Measurements from ENCODE around the gene SLC25A24.
"Not testable (repeated sequence)": the region's sequence is repeated elsewhere in the genome, so short reads cannot be mapped to it uniquely, and the experiment has no call there.

The SLC25A24 gene

DNA sequence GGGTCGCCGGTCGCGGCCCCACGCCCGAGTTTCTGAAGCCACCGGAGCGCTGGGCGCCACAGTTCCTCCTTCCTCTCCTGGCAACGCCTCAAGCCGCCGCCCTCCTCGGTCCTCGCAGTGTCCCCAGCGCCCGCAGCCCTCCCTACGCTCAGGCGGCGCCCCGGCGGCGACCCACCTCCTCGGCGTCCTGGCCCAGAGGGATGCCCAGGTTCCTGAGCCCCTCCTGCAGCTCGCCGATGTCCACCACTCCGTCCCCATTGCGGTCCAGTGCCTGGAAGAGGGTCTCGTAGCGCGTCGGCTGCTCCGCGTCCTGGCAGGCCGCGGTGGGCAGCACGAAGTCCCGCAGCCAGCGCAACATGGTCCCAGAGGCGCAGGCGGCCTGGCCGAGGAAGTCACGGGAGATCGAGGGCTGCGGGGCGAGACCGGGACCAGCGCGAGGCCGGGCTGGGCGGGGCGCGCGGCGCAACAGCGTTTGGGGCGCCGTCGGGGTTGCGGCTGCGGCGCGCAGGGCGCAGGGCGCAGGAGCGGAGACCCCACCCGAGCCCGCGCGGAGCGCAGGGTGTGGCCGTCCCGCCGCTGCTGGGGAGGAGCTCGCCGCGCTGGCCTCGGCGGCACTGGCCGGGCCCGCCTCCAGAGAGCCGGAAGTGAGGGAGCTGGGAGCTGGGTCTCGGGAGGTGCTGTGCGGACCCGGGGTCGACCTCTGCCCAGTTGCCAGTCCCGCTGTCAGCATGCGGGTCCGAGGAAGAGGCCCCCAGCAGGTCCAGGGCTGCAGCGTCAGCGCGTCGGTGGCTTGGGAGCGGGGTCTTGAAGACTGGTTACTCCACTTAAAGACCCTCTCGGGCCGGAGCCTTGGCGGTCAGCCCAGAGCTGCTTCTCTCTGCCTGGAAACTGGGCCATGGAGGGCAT lies at the start of gene SLC25A24:
Gene SLC25A24 (minus strand): TSS at position 563 of the 906 bp plus-strand sequence. CDS start 205 bp downstream, at position 358.
- peaks cover 2% of the 10 kb centered on the region for H3K4me1 ChIP-seq
- peak within 1 kb of the TSS; percentile 89 for H2AFZ ChIP-seq
- H3K9ac ChIP-seq: peak within 1 kb of the TSS; percentile 37
- H3K4me2 ChIP-seq (ENCODE audit: low read length): peak within 1 kb of the TSS; percentile 91
- TF ChIP-seq, protein P1, sequence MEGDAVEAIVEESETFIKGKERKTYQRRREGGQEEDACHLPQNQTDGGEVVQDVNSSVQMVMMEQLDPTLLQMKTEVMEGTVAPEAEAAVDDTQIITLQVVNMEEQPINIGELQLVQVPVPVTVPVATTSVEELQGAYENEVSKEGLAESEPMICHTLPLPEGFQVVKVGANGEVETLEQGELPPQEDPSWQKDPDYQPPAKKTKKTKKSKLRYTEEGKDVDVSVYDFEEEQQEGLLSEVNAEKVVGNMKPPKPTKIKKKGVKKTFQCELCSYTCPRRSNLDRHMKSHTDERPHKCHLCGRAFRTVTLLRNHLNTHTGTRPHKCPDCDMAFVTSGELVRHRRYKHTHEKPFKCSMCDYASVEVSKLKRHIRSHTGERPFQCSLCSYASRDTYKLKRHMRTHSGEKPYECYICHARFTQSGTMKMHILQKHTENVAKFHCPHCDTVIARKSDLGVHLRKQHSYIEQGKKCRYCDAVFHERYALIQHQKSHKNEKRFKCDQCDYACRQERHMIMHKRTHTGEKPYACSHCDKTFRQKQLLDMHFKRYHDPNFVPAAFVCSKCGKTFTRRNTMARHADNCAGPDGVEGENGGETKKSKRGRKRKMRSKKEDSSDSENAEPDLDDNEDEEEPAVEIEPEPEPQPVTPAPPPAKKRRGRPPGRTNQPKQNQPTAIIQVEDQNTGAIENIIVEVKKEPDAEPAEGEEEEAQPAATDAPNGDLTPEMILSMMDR (IDR thresholded peaks at IDR 0.05): no peak
- peak within 1 kb of the TSS; percentile 89 for H3K4me3 ChIP-seq (ENCODE audit: low read depth, low read length)
- H3K9me3 ChIP-seq (ENCODE audit: control insufficient read depth, low read length): no peaks in the 10 kb centered on the region
- no peaks in the 10 kb centered on the region for H3K79me2 ChIP-seq
- no peaks in the 10 kb centered on the region for H3K27me3 ChIP-seq (ENCODE audit: control insufficient read depth, insufficient read depth, low read length)
- H3K36me3 ChIP-seq (ENCODE audit: control insufficient read depth, insufficient read depth, low read length): no peaks in the 10 kb centered on the region
- H3K27ac ChIP-seq: peak within 1 kb of the TSS; percentile 89

DNA sequence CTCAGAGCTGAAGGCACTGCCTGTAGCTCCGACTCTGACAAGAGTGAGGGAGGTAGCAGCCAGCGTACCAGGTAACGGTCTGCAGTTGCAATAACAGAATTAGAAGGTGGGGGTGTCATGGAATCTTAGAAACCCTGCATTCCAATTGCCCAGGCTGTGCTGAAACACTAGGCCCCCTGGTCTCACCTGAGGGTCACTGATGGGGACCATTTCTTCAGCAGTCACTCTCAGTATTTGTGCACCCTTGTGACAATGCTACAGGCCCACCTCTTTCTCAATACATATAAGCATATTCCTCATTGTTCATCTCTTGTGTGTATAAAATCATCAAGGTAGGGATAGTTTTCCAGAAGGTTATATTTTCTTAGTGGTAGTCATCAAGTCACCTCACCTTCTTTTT lies 43.8 kb upstream of the SLC25A24 start, which contains the start of gene NBPF4:
Gene NBPF4 (minus strand): TSS at position 101 of the 400 bp plus-strand sequence. CDS start 315 bp downstream, outside the sequence.
- H3K79me2 ChIP-seq; H3K4me1 ChIP-seq; H3K36me3 ChIP-seq (ENCODE audit: control insufficient read depth, insufficient read depth, low read length); H3K27me3 ChIP-seq (ENCODE audit: control insufficient read depth, insufficient read depth, low read length); H3K9ac ChIP-seq; H2AFZ ChIP-seq; H3K4me2 ChIP-seq (ENCODE audit: low read length); H3K4me3 ChIP-seq (ENCODE audit: low read depth, low read length); H3K27ac ChIP-seq; H3K9me3 ChIP-seq (ENCODE audit: control insufficient read depth, low read length): not testable (repeated sequence)

DNA sequence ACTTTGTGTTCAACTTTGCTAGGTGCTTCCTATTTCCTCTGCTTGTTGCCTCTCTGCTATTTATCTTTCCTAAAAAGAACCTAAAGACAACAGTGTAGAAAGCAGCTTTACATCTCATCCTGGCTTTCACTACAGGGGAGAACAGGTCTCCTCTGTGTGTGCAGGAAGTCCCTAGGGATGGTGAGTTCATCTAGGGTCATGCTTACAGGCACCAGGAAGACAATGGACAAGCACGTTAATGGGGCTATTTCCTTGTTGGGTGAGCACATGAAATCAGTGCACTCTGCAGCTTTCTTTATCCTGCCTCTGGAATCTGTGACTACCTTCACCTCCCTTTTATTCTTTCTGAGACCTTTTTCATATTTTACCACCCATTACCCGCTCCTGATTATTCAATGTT lies 39.3 kb upstream of the SLC25A24 start:
- H3K4me1 ChIP-seq: not testable (repeated sequence)

DNA sequence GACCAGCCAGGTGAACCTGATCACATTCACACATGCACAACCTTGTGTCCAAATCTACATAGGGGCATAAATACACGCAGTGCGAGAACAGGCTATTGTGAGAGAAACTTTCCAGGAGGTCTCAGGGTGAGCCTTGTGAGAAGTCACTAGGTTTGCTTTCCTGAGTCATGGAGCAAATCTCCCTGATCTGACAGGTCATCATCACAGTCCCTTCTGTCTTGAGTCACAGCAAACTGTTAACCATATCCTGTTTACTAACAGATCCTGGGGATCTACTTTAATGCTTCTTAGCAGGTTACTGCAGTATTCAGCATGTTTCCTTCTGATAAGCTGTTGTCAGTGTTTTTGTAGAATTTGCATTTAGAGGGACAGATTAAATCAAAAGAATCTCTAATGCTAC lies 35.2 kb upstream of the SLC25A24 start:
- not testable (repeated sequence) for H3K4me2 ChIP-seq (ENCODE audit: low read length); H3K4me1 ChIP-seq; H3K4me3 ChIP-seq (ENCODE audit: low read depth, low read length); H3K9me3 ChIP-seq (ENCODE audit: control insufficient read depth, low read length); H3K36me3 ChIP-seq (ENCODE audit: control insufficient read depth, insufficient read depth, low read length); H2AFZ ChIP-seq; H3K27ac ChIP-seq; H3K27me3 ChIP-seq (ENCODE audit: control insufficient read depth, insufficient read depth, low read length); H3K9ac ChIP-seq; H3K79me2 ChIP-seq

More for the DNA sequence above, 39.3 kb upstream of the SLC25A24 start:
- H3K79me2 ChIP-seq; H3K27me3 ChIP-seq (ENCODE audit: control insufficient read depth, insufficient read depth, low read length); H3K36me3 ChIP-seq (ENCODE audit: control insufficient read depth, insufficient read depth, low read length); H3K4me3 ChIP-seq (ENCODE audit: low read depth, low read length); H3K9ac ChIP-seq; H3K9me3 ChIP-seq (ENCODE audit: control insufficient read depth, low read length); H2AFZ ChIP-seq; H3K27ac ChIP-seq; H3K4me2 ChIP-seq (ENCODE audit: low read length): not testable (repeated sequence)

DNA sequence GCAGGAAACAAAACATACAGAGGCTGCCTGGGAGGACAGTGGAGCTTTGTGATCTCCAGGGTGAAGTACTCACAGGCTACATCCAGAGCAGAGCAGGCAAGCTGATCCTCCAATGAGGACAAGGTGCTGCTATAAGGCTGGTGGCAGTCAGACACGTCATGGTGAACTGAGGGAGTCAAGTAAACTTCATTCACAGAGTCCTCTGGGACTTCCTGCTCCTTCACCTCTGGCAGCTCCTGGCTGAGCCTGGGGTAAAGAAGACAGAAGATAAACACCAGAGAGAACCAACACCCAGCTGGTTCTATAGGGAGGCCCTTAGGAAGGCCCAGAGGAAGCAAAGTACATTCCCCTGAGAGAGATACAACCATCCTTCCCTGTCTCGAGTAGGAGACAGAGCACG lies 32.0 kb upstream of the SLC25A24 start:
- H3K9ac ChIP-seq; H3K27ac ChIP-seq; H3K4me2 ChIP-seq (ENCODE audit: low read length); H3K79me2 ChIP-seq; H3K9me3 ChIP-seq (ENCODE audit: control insufficient read depth, low read length); H2AFZ ChIP-seq; H3K4me3 ChIP-seq (ENCODE audit: low read depth, low read length); H3K27me3 ChIP-seq (ENCODE audit: control insufficient read depth, insufficient read depth, low read length); H3K4me1 ChIP-seq; H3K36me3 ChIP-seq (ENCODE audit: control insufficient read depth, insufficient read depth, low read length): not testable (repeated sequence)

DNA sequence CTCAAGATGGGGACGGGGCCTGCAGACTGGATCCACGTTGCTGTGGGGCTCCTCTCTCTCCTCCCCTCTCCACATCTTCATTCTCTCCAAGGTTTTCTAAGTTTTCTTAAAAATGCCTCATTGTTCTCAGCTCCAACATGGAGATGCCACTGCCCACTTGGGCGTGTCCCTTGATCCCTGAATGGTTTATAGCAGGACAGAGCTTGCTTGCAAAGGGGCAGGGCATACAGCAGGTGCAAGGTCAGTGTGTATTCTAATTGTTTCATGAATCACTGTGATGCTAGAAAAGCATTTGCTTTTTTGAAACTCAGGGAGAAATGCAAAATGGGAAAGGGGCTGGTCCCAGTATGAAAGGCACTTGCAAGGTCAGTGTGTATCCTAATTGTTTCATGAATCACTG lies 29.8 kb upstream of the SLC25A24 start:
- not testable (repeated sequence) for H3K4me2 ChIP-seq (ENCODE audit: low read length); H3K4me1 ChIP-seq; H3K9ac ChIP-seq; H3K79me2 ChIP-seq; H3K4me3 ChIP-seq (ENCODE audit: low read depth, low read length); H3K36me3 ChIP-seq (ENCODE audit: control insufficient read depth, insufficient read depth, low read length); H2AFZ ChIP-seq; H3K9me3 ChIP-seq (ENCODE audit: control insufficient read depth, low read length); H3K27me3 ChIP-seq (ENCODE audit: control insufficient read depth, insufficient read depth, low read length); H3K27ac ChIP-seq

DNA sequence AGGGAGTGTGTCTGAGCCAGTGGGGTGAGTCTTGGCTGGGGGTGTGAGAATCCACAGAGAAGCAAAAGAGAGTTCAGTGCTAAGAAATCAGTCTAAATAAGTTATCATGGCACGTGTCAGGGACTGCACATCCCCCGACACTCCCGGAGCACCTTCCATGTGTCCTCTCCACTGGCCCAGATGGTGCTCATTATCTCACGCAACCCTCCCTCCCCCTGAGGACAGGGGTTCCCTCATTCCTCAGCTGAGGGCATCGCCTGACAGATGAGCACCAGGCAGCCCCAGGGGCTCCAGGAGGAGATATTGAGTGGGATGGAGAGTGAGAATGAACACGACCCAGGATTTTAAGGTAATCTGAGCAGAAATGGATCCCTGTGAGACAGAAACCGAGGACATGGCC lies 27.6 kb upstream of the SLC25A24 start:
- not testable (repeated sequence) for H3K27me3 ChIP-seq (ENCODE audit: control insufficient read depth, insufficient read depth, low read length); H3K4me3 ChIP-seq (ENCODE audit: low read depth, low read length); H3K79me2 ChIP-seq; H3K4me2 ChIP-seq (ENCODE audit: low read length); H3K9me3 ChIP-seq (ENCODE audit: control insufficient read depth, low read length); H3K36me3 ChIP-seq (ENCODE audit: control insufficient read depth, insufficient read depth, low read length); H2AFZ ChIP-seq; H3K9ac ChIP-seq; H3K4me1 ChIP-seq; H3K27ac ChIP-seq

DNA sequence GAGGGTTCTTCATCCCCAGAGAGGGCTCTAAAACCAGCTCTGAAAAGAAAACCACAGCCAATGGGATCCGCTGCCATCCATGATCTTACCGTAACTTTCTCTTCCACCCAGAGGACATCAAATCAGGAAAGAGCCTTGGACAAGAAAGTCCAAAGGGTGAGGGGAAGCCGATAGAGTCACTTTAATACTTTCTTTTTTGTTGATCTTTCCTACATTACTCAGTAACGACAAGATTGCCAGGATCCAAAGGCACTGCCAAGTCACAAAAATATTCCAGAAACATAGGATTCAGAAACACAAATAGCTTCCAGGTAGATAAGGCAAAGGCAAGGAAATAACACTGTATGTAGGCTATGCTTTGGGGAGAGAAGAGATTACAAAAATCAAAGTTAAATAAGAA lies 26.7 kb upstream of the SLC25A24 start:
- H3K4me3 ChIP-seq (ENCODE audit: low read depth, low read length); H2AFZ ChIP-seq; H3K4me2 ChIP-seq (ENCODE audit: low read length); H3K9me3 ChIP-seq (ENCODE audit: control insufficient read depth, low read length); H3K79me2 ChIP-seq; H3K36me3 ChIP-seq (ENCODE audit: control insufficient read depth, insufficient read depth, low read length); H3K4me1 ChIP-seq; H3K27me3 ChIP-seq (ENCODE audit: control insufficient read depth, insufficient read depth, low read length); H3K9ac ChIP-seq; H3K27ac ChIP-seq: not testable (repeated sequence)

DNA sequence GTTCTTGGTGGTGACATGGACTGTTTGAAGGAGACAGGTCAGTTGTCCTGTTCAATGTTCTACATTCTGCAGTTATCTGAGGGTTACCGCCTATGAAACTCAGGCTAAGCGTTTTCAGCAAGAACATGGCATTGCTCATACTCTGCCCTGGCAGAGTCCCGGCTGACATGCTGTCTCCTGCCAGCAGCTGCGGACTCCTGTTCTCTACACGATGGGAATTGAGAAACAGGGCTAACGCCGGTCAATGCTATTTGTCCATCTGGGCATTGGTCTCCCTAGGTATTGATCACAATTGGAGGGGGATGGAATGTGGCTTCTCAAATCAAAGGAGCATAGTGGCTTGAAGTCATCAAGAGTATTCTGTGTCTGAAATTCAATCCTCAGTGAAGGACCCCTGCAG lies 23.1 kb upstream of the SLC25A24 start:
- not testable (repeated sequence) for H3K79me2 ChIP-seq; H3K4me3 ChIP-seq (ENCODE audit: low read depth, low read length); H3K27ac ChIP-seq; H3K9me3 ChIP-seq (ENCODE audit: control insufficient read depth, low read length); H3K9ac ChIP-seq; H2AFZ ChIP-seq; H3K36me3 ChIP-seq (ENCODE audit: control insufficient read depth, insufficient read depth, low read length); H3K4me2 ChIP-seq (ENCODE audit: low read length); H3K4me1 ChIP-seq; H3K27me3 ChIP-seq (ENCODE audit: control insufficient read depth, insufficient read depth, low read length)

DNA sequence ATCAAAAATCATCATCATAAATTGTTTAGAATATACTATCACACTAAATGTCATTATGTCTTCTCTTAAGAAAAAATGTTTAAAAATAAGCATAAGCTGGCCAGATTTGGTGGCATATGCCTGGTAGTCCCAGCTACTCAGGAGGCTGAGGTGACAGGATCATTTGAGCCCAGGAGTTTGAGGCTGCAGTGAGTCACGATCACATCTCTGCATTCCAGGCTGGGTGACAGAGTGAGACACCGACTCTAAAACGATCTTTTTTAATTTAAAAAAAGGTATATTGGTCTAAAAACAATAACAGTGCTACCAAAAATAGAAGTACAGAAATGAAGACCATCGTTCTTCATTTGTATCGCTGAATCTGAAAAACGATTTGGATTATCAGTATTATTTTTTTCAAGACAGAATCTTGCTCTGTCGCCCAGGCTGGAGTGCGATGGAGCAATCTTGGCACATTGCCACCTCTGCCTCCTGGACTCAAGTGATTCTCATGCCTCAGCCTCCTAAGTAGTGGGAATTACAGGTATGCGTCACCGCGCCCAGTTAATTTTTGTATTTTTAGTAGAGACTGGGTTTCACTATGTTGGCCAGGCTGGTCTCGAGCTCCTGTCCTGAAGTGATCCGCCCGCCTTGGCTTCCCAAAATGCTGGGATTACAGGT lies 17.5 kb upstream of the SLC25A24 start:
- not testable (repeated sequence) for H3K27me3 ChIP-seq (ENCODE audit: control insufficient read depth, insufficient read depth, low read length); H3K9ac ChIP-seq; H3K79me2 ChIP-seq; H3K4me3 ChIP-seq (ENCODE audit: low read depth, low read length); H3K4me1 ChIP-seq; H3K36me3 ChIP-seq (ENCODE audit: control insufficient read depth, insufficient read depth, low read length); H2AFZ ChIP-seq; H3K9me3 ChIP-seq (ENCODE audit: control insufficient read depth, low read length); H3K4me2 ChIP-seq (ENCODE audit: low read length); H3K27ac ChIP-seq

Measured in parathyroid adenoma (tissue), 2 donors.